ENCODE data around the gene SYT5. TPM values are rescaled to one million over a fixed set of nuclear protein-coding genes. Genes with fewer than 3 reads are reported as not detected.
A peak's percentile ranks its signal among the peaks of the same experiment; 100 is the strongest.

Gene SYT5
- total and polyA plus RNA-seq, 2 donors (not counting 1 experiment from before 2014, with no cell fraction given): 0.05 to 0.50 TPM

DNA sequence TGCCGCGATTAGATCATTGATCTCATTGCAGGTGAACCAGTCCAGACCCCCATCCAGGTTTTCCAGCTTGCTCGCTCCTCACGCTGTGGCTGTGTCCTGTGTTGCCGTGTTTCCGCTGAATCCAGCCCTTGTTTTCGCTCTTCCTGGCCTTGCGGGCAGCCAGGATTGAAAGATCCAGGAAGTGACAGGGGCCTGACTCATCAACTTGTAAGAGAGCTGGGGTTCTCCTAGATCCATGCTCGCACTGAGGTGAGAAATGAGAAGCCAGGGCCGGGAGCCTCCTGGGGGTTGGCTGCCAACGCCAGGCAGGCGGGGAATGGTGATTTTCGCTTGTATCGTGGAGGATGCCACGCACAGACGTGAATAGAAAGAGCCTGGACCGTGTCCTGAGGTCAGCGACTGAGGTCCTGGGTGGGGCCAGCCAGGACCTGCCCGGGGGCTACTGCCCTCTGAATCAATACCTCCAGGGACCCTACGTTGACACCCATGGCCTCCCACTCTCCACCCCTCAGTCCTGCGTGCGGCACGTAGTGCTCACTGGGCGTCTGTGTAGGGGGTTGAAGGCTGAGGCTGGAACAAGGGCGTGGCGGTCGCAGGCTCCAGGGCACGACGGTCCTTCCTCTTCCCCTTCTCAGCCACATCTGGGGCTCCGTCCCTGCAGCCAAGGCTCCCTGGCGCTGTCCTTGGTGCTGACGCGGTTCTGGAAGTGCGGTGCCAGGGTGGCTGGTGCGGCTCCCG, 36.5 kb upstream of the SYT5 start:
- H3K36me3 ChIP-seq (ENCODE audit: control insufficient read depth, insufficient read depth, low read length): no peaks in the 10 kb centered on the region
- peak; percentile 99 to 100 for DNase-seq (ENCODE audit: low read depth in 2 of 2)
- H3K4me1 ChIP-seq (ENCODE audit: control insufficient read depth, extremely low read depth, insufficient read depth, low read length): peaks cover 6% of the 10 kb centered on the region
- H3K27ac ChIP-seq (ENCODE audit: insufficient read depth, low read length): peak overlapping the region; percentile 86
- H3K9ac ChIP-seq (ENCODE audit: insufficient read depth, low read length): peak overlapping the region; percentile 39
- TF ChIP-seq, protein P1, sequence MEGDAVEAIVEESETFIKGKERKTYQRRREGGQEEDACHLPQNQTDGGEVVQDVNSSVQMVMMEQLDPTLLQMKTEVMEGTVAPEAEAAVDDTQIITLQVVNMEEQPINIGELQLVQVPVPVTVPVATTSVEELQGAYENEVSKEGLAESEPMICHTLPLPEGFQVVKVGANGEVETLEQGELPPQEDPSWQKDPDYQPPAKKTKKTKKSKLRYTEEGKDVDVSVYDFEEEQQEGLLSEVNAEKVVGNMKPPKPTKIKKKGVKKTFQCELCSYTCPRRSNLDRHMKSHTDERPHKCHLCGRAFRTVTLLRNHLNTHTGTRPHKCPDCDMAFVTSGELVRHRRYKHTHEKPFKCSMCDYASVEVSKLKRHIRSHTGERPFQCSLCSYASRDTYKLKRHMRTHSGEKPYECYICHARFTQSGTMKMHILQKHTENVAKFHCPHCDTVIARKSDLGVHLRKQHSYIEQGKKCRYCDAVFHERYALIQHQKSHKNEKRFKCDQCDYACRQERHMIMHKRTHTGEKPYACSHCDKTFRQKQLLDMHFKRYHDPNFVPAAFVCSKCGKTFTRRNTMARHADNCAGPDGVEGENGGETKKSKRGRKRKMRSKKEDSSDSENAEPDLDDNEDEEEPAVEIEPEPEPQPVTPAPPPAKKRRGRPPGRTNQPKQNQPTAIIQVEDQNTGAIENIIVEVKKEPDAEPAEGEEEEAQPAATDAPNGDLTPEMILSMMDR (conservative IDR thresholded peaks at IDR 0.05 in 1 of 2, IDR thresholded peaks at IDR 0.05 in 1 of 2; ENCODE audit: low read depth in 1 of 2, low read length in 2 of 2): peak in 1 of 2 donors; percentile 5
- TF ChIP-seq EZH2 (IDR thresholded peaks at IDR 0.05; ENCODE audit: low read length, missing control alignments): no peak
- H3K9me3 ChIP-seq (ENCODE audit: control insufficient read depth, insufficient read depth, low read depth, low read length): no peaks in the 10 kb centered on the region
- H4K20me1 ChIP-seq (ENCODE audit: control insufficient read depth, extremely low read depth, insufficient read depth, low read length): no peaks in the 10 kb centered on the region
- peak overlapping the region; percentile 42 to 71 (median 58) for H3K4me3 ChIP-seq (replicated peaks in 1 of 4; ENCODE audit: control extremely low read depth in 1 of 4, insufficient read depth in 1 of 4, low read depth in 3 of 4, low read length in 4 of 4)
- peak overlapping the region; percentile 98 for H3K4me2 ChIP-seq (ENCODE audit: extremely low read depth, insufficient read depth, low read length)
- H3K27me3 ChIP-seq (ENCODE audit: control insufficient read depth, insufficient read depth, low read length): no peaks in the 10 kb centered on the region
- H3K79me2 ChIP-seq (ENCODE audit: control insufficient read depth, insufficient read depth, low read length): no peaks in the 10 kb centered on the region
- H2AFZ ChIP-seq (ENCODE audit: low read length): peak overlapping the region; percentile 49

DNA sequence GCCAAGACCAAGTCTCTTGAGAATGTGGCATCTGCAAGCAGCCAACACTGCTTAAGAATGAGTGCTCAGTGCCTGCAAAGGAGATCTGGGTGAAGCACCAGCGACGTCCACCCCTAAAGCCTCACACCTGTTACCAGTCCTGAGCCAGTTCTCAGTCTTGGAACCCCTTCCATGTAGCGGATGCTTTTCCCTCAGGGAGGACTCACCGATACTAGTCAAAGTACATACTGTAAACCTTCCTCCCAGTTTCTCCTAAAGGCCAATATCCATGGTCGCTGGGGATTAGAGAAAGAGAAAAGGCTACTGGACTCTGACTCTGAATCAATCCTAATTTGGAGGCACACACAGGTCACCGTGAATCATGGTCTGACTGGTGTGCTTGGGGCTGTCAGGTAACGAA, 33.5 kb upstream of the SYT5 start:
- H2AFZ ChIP-seq (ENCODE audit: low read length): no peak overlapping the region
- H3K27me3 ChIP-seq (ENCODE audit: control insufficient read depth, insufficient read depth, low read length): no peaks in the 10 kb centered on the region
- H4K20me1 ChIP-seq (ENCODE audit: control insufficient read depth, extremely low read depth, insufficient read depth, low read length): no peaks in the 10 kb centered on the region
- H3K27ac ChIP-seq (ENCODE audit: insufficient read depth, low read length): no peak overlapping the region
- no peaks in the 10 kb centered on the region for H3K36me3 ChIP-seq (ENCODE audit: control insufficient read depth, insufficient read depth, low read length)
- no peaks in the 10 kb centered on the region for H3K9me3 ChIP-seq (ENCODE audit: control insufficient read depth, insufficient read depth, low read depth, low read length)
- no peak for DNase-seq (ENCODE audit: low read depth in 2 of 2)
- no peak overlapping the region for H3K9ac ChIP-seq (ENCODE audit: insufficient read depth, low read length)
- H3K79me2 ChIP-seq (ENCODE audit: control insufficient read depth, insufficient read depth, low read length): no peaks in the 10 kb centered on the region
- H3K4me3 ChIP-seq (replicated peaks in 1 of 4; ENCODE audit: control extremely low read depth in 1 of 4, insufficient read depth in 1 of 4, low read depth in 3 of 4, low read length in 4 of 4): no peak overlapping the region
- TF ChIP-seq, protein P1 (conservative IDR thresholded peaks at IDR 0.05 in 1 of 2, IDR thresholded peaks at IDR 0.05 in 1 of 2; ENCODE audit: low read depth in 1 of 2, low read length in 2 of 2): no peak
- no peak for TF ChIP-seq EZH2 (IDR thresholded peaks at IDR 0.05; ENCODE audit: low read length, missing control alignments)
- no peak overlapping the region for H3K4me2 ChIP-seq (ENCODE audit: extremely low read depth, insufficient read depth, low read length)
- H3K4me1 ChIP-seq (ENCODE audit: control insufficient read depth, extremely low read depth, insufficient read depth, low read length): peaks cover 18% of the 10 kb centered on the region

DNA sequence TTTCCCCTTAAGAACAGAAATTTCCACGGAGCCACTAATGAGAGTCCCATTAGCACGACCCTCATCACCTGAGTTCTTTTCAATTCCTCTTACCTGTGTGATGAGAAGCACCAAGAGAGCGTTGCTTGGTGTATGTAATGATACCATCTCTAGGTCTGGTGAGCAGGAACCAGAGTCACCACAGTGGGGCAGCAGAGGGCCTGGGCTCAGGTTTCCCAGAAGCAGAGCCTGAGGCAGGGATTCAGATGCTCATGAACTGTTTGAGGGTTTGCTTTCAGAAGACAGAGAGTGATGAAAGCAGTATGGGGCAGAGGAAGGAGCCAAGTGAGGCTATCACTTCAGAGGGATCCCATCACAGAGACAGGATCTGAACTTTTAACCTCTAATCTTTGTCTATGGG, 32.4 kb upstream of the SYT5 start:
- no peak for TF ChIP-seq EZH2 (IDR thresholded peaks at IDR 0.05; ENCODE audit: low read length, missing control alignments)
- TF ChIP-seq, protein P1 (conservative IDR thresholded peaks at IDR 0.05 in 1 of 2, IDR thresholded peaks at IDR 0.05 in 1 of 2; ENCODE audit: low read depth in 1 of 2, low read length in 2 of 2): peak in 1 of 2 donors; percentile 12
- H4K20me1 ChIP-seq (ENCODE audit: control insufficient read depth, extremely low read depth, insufficient read depth, low read length): no peaks in the 10 kb centered on the region
- no peak overlapping the region for H2AFZ ChIP-seq (ENCODE audit: low read length)
- H3K36me3 ChIP-seq (ENCODE audit: control insufficient read depth, insufficient read depth, low read length): no peaks in the 10 kb centered on the region
- no peak for DNase-seq (ENCODE audit: low read depth in 2 of 2)
- no peak overlapping the region for H3K4me2 ChIP-seq (ENCODE audit: extremely low read depth, insufficient read depth, low read length)
- H3K27ac ChIP-seq (ENCODE audit: insufficient read depth, low read length): no peak overlapping the region
- H3K9ac ChIP-seq (ENCODE audit: insufficient read depth, low read length): no peak overlapping the region
- no peaks in the 10 kb centered on the region for H3K79me2 ChIP-seq (ENCODE audit: control insufficient read depth, insufficient read depth, low read length)
- H3K27me3 ChIP-seq (ENCODE audit: control insufficient read depth, insufficient read depth, low read length): no peaks in the 10 kb centered on the region
- H3K4me3 ChIP-seq (replicated peaks in 1 of 4; ENCODE audit: control extremely low read depth in 1 of 4, insufficient read depth in 1 of 4, low read depth in 3 of 4, low read length in 4 of 4): no peak overlapping the region
- H3K4me1 ChIP-seq (ENCODE audit: control insufficient read depth, extremely low read depth, insufficient read depth, low read length): peaks cover 18% of the 10 kb centered on the region
- no peaks in the 10 kb centered on the region for H3K9me3 ChIP-seq (ENCODE audit: control insufficient read depth, insufficient read depth, low read depth, low read length)
